Measurements from ENCODE around the gene BSG. TPM values are rescaled to one million over a fixed set of nuclear protein-coding genes. Genes with fewer than 3 reads are reported as not detected.
"Not testable (repeated sequence)": the region's sequence is repeated elsewhere in the genome, so short reads cannot be mapped to it uniquely, and the experiment has no call there.

The BSG gene
- total RNA-seq, 2 donors from 2014 or later: 236 to 274 TPM

DNA sequence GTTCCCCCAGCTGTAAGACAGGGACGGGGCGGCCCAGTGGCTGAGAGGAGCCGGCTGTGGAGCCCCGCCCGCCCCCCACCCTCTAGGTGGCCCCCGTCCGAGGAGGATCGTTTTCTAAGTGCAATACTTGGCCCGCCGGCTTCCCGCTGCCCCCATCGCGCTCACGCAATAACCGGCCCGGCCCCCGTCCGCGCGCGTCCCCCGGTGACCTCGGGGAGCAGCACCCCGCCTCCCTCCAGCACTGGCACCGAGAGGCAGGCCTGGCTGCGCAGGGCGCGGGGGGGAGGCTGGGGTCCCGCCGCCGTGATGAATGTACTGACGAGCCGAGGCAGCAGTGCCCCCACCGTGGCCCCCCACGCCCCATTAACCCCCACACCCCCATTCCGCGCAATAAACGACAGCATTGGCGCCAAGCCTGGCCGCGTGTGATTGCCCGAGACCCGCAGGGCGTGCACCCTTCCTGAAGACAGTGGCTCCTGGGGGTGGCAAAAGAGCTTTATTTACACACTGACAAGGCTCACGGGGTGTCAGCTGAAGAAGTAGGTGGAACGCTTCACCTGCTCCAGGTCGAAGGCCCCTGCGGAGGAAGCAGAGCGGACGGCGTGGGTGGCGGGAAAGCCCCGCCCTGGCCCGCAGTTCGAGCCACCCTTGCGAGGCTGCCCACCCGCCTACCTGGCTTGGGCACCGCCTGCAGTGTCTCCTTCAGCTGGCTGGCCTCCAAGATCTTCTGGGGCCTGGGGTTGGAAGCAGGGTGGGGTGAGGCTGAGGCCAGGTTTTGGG is 44.5 kb downstream of the BSG start:
- H3K27ac Mint-ChIP-seq: no peak overlapping the region
- ATAC-seq: no peak
- no peaks in the 10 kb centered on the region for H3K9me3 Mint-ChIP-seq
- DNase-seq (ENCODE audit: low spot score): no peak
- peaks cover 0 to 6% of the 10 kb centered on the region in 2 donors for H3K27me3 Mint-ChIP-seq
- H3K4me1 Mint-ChIP-seq (ENCODE audit: low read depth in 2 of 2): peaks cover 0 to 7% of the 10 kb centered on the region in 2 donors
- no peaks in the 10 kb centered on the region for H3K36me3 Mint-ChIP-seq
- no peak overlapping the region for H3K4me3 Mint-ChIP-seq

DNA sequence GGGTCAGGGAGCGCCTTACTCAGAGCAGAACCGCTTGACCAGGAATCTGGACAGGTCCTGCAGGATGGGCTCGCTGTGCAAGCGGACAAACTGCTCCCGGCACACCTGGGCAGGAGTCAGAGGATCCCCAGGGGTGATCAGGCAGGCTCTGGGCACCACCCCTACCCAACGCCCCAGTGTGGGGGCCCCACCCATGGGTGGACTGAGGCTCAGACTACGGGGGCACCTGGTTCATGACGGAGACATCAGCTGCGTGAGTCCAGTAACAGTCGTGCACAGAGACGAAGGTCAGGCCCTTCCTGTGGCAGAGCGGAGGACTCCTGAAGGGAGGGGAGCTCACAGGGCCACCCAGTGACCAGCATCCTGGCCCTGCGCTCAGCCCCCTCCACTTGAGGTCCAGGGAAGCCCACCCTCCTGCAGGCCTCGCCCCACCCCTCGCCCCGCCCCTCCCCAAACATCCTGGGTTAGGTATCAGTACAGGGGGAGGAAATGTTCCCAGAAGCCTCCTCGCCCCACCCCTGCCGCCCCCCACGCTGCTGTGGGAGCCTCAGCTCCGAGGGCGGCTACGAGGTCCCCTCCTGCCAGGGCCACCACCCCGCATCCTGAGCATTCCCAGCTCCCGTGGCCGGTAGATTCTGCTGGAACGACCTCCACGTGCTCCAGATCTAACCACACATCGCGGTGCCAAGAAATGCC is 45.3 kb downstream of the BSG start:
- Mint-ChIP-seq H3K27me3 (peaks cover 0 to 6% of the 10 kb centered on the region in 2 donors), H3K4me3 (no peak overlapping the region), H3K27ac (no peak overlapping the region), H3K9me3 (no peaks in the 10 kb centered on the region), H3K4me1 (ENCODE audit: low read depth in 2 of 2) (peaks cover 0 to 7% of the 10 kb centered on the region in 2 donors), H3K36me3 (no peaks in the 10 kb centered on the region)
- DNase-seq (ENCODE audit: low spot score): no peak
- no peak for ATAC-seq

DNA sequence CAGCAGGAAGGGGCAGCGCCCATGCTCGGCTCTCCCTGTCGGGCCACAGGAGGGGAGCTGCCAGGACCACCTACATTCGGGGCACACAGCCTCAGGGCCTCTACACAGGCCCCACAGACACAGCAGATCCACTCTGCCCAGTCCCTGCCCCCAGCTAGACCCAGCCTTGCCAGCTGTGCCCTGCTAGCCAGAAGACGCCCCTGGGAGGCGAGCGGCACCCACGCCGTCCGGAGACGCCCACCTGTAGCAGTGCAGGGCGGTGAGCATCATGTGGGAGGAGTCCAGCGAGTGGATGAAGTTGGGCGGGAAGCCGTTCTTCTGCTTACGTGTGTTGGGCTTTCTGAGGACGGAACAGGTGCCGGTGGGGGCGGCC is 45.8 kb downstream of the BSG start:
- H3K9me3 Mint-ChIP-seq: no peaks in the 10 kb centered on the region
- DNase-seq (ENCODE audit: low spot score) (no peak), ATAC-seq (no peak)
- peaks cover 0 to 6% of the 10 kb centered on the region in 2 donors for H3K27me3 Mint-ChIP-seq
- H3K4me1 Mint-ChIP-seq (ENCODE audit: low read depth in 2 of 2): peaks cover 0 to 2% of the 10 kb centered on the region in 2 donors
- no peak overlapping the region for H3K4me3 Mint-ChIP-seq
- H3K27ac Mint-ChIP-seq: no peak overlapping the region
- H3K36me3 Mint-ChIP-seq: no peaks in the 10 kb centered on the region

DNA sequence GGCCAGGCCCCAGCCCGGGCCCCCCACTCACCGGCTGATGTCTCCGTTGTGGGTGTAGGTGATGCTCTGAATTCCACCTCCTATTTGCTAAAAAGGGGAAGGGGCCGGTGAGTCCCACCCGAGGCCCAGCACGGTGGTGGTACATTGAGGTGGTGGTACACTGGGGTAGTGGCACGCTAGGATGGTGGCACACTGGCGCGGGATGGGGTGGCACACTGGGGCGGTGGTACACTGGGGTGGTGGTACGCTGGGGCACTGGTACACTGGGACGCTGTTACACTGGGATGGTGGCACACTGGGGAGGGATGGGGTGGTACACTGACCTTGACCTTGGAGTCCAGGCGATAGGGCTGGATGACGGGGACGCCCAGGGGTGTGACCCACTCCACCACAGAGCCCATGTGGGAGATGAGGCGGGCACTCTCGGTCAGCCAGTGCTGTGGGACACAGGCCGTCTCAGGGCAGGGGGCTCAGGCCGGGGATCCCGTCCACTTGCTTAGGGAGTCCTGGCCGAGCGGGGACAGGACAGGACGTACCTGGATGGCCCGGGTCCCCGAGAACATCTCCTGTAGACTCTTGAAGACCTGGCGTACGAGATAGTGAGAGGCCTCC is 46.4 kb downstream of the BSG start:
- H3K36me3 Mint-ChIP-seq: no peaks in the 10 kb centered on the region
- H3K27me3 Mint-ChIP-seq: peaks cover 0 to 6% of the 10 kb centered on the region in 2 donors
- ATAC-seq (no peak), DNase-seq (ENCODE audit: low spot score) (no peak)
- H3K9me3 Mint-ChIP-seq: no peaks in the 10 kb centered on the region
- peaks cover 0 to 2% of the 10 kb centered on the region in 2 donors for H3K4me1 Mint-ChIP-seq (ENCODE audit: low read depth in 2 of 2)
- H3K4me3 Mint-ChIP-seq: no peak overlapping the region
- no peak overlapping the region for H3K27ac Mint-ChIP-seq

DNA sequence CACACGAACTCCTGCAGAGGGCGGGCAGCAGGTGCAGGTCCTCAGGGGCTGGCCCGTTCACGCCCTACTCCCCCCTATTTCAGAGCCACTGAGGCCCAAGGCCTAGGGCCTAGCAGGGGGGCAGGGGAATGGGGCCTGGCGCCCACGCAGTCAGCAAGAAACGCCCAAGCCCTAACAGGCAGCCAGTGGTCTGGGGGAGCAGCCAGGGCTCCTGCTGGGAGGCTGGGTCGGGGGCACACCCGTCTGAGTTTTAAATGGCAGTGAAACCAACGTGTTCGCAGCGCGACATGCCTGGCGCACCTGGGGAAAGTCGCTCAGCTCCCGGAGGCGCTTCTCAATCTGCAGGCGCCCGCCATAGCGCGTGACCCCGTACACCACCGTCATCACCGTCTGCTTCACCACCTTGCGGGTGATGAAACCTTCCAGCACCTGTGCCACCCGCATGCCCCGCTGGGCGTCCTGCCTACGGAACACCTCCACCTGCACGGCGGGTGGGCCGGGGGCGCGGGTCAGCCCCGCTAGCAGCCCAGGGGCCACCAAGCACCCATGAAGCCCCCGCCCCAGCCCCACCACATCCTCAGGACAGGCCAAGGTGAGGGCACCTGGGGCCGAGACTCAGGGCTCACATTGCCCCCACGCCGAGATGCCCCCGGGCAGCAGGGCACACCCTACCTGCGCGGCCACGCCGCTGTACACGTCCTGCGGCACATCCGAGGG is 47.0 kb downstream of the BSG start:
- peaks cover 0 to 2% of the 10 kb centered on the region in 2 donors for H3K4me1 Mint-ChIP-seq (ENCODE audit: low read depth in 2 of 2)
- no peak for ATAC-seq
- no peak for DNase-seq (ENCODE audit: low spot score)
- H3K36me3 Mint-ChIP-seq: no peaks in the 10 kb centered on the region
- no peak overlapping the region for H3K4me3 Mint-ChIP-seq
- peaks cover 0 to 4% of the 10 kb centered on the region in 2 donors for H3K27me3 Mint-ChIP-seq
- no peaks in the 10 kb centered on the region for H3K9me3 Mint-ChIP-seq
- H3K27ac Mint-ChIP-seq: no peak overlapping the region

DNA sequence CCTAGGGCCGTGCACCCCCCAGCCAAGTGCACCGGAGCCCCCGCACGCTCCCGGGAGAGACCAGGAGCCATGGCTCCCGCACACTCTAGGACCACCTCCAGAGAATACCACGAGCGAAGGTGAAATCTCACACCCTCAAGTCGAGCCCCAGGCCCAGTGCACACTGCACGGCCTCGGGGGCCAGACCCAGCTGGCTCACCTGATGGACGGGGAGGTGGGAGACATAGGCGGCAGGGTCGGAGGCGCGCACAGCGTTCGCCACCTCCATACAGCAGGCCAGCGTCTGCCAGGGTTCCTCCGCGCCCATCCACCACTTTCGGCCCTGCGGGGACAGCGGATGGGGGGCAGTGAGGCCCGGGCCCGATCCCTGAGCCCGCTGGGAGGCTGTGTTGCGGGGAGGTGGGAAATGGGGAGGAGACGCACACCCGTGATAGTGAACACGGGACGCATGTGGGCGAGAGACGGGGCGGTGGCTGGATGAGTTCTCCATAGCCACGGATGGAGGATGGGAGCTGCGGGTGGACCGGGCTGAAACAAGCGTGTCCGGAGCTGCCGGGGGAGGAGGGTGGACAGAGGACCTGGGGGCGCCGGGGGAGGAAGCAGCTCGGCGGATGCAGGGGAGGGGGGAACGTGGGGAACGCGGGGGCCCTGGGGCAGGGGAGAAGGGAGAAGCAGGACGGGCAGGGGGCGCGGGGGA is 47.9 kb downstream of the BSG start:
- DNase-seq (ENCODE audit: low spot score): no peak
- no peak for ATAC-seq
- H3K4me3 Mint-ChIP-seq: no peak overlapping the region
- H3K9me3 Mint-ChIP-seq: no peaks in the 10 kb centered on the region
- H3K27me3 Mint-ChIP-seq: no peaks in the 10 kb centered on the region
- peaks cover 0 to 2% of the 10 kb centered on the region in 2 donors for H3K4me1 Mint-ChIP-seq (ENCODE audit: low read depth in 2 of 2)
- H3K27ac Mint-ChIP-seq: no peak overlapping the region
- H3K36me3 Mint-ChIP-seq: no peaks in the 10 kb centered on the region

DNA sequence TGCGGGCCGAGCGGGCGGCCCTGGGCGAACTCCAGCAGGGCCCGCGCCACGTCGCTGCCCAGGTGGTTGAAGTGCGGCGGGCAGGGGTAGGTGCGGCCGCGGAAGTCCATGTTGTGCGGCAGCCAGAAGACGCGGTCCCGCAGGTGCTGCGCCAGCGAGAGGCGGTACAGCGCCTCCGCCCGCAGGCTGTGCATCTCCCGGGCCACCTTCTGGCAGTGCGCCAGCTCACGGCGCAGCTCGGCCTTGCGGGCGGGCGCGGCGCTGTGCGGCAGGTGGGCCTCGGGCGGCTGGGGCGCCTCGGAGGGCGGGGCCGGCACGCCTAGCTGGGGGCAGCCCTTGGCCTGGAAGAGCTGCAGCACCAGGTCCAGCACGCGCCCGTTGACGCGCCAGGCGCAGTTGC is 48.8 kb downstream of the BSG start:
- H3K27me3 Mint-ChIP-seq; H3K36me3 Mint-ChIP-seq; H3K4me1 Mint-ChIP-seq (ENCODE audit: low read depth in 2 of 2); ATAC-seq; H3K9me3 Mint-ChIP-seq; DNase-seq (ENCODE audit: low spot score); H3K4me3 Mint-ChIP-seq; H3K27ac Mint-ChIP-seq: not testable (repeated sequence)

DNA sequence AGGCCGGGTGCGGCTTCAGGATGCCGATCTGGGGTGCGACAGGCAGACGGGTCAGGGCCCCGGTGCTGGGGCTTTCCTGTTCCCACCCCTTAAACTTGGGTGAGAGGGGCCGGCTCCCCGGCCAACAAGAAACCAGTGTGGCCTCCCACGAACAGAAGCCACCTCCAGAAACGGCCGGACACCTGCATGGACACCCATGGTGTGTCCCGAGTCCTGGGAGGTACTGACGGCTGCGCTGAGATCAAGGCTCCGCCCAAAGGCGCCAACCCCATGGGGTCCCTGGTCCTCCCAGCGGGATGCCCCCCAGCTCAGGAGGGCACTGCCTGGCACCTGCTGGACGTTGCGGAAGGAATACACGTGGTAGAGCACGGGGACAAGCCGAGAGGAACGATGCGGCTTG is 49.4 kb downstream of the BSG start:
- H3K36me3 Mint-ChIP-seq: no peaks in the 10 kb centered on the region
- H3K27ac Mint-ChIP-seq: no peak overlapping the region
- DNase-seq (ENCODE audit: low spot score) (no peak), ATAC-seq (no peak)
- H3K4me1 Mint-ChIP-seq (ENCODE audit: low read depth in 2 of 2): peaks cover 0 to 3% of the 10 kb centered on the region in 2 donors
- no peaks in the 10 kb centered on the region for H3K27me3 Mint-ChIP-seq
- H3K4me3 Mint-ChIP-seq: no peak overlapping the region
- no peaks in the 10 kb centered on the region for H3K9me3 Mint-ChIP-seq

DNA sequence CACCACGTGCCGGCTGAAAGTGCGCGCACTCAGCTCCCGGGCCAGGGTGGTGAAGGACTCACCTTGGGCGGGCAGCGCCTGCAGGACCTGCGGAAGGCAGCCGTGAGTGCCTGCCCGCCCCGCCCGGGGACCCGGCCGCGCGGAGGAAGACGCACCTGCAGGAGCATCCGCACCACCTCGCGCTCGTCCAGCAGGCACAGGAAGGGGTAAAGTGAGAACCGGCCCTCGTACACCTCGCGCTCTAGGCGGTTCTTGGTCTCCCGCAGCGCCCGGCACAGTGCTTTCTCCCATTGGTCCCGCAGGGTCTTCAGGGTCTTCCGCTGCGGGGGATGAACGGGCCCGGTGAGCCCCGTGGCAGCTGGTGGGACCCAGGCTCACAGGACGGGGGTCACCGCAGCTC is 50.3 kb downstream of the BSG start:
- ATAC-seq (peak in 1 of 2 donors; percentile 8), DNase-seq (ENCODE audit: low spot score) (no peak)
- Mint-ChIP-seq H3K27me3 (no peaks in the 10 kb centered on the region), H3K4me1 (ENCODE audit: low read depth in 2 of 2) (peaks cover 0 to 5% of the 10 kb centered on the region in 2 donors), H3K9me3 (no peaks in the 10 kb centered on the region), H3K36me3 (no peaks in the 10 kb centered on the region), H3K27ac (no peak overlapping the region), H3K4me3 (no peak overlapping the region)

DNA sequence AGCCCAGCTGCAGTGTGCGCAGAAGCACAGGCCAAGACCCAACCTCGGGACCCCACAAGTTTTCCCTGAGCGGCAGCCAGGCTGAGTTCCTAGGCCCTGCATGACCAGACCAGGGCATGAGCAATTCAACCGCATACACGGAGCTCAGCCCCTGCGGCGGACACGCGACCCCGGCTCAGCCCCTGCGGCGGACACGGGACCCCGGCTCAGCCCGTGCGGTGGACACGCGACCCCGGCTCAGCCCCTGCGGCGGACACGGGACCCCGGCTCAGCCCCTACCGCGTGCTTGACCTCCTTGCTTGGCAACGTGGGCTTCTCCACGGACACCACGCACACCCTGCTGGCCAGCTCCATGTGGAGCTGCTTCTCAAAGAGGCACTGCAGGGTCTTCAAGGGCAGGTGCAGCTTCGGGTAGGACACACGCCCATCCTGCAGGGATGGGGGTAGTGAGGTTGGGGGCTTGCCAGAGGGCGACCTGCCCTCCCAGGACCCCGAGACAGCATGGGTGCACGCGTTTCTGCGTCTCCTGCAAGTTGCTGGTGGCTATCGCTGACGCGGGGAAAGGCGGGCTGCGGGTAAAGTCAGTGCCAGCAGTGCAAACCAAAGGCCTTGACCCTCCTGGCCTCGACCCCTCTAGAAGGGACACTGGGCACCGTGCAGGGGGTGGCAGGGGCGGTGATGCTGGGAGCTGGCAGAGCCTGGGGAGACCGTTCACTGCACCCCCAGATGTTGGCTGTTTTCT is 51.0 kb downstream of the BSG start:
- Mint-ChIP-seq H3K27ac (no peak overlapping the region), H3K27me3 (no peaks in the 10 kb centered on the region), H3K36me3 (no peaks in the 10 kb centered on the region), H3K4me1 (ENCODE audit: low read depth in 2 of 2) (peaks cover 0 to 5% of the 10 kb centered on the region in 2 donors), H3K4me3 (no peak overlapping the region), H3K9me3 (no peaks in the 10 kb centered on the region)
- ATAC-seq: no peak
- DNase-seq (ENCODE audit: low spot score): no peak

DNA sequence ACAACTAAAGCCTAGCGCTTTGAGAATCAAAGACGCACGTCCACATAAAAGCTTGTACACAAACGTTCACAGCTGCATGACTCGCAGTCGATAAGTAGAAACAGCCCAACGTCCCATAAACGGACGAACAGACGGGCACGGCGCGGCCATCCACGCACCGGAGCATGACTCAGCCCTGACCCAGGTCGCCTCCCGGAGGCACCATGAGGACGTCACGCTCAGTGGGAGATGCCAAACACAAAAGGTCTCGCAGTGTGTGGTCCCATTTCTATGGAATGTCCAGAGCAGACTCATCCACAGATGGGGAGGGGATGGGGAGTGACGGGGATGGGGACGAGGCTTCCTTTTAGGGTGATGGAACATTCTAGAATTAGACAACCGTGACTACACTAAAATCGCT is 51.6 kb downstream of the BSG start:
- no peak for ATAC-seq
- Mint-ChIP-seq H3K4me1 (ENCODE audit: low read depth in 2 of 2) (peaks cover 0 to 5% of the 10 kb centered on the region in 2 donors), H3K9me3 (no peaks in the 10 kb centered on the region), H3K27ac (no peak overlapping the region), H3K4me3 (no peak overlapping the region), H3K27me3 (no peaks in the 10 kb centered on the region), H3K36me3 (no peaks in the 10 kb centered on the region)
- no peak for DNase-seq (ENCODE audit: low spot score)

DNA sequence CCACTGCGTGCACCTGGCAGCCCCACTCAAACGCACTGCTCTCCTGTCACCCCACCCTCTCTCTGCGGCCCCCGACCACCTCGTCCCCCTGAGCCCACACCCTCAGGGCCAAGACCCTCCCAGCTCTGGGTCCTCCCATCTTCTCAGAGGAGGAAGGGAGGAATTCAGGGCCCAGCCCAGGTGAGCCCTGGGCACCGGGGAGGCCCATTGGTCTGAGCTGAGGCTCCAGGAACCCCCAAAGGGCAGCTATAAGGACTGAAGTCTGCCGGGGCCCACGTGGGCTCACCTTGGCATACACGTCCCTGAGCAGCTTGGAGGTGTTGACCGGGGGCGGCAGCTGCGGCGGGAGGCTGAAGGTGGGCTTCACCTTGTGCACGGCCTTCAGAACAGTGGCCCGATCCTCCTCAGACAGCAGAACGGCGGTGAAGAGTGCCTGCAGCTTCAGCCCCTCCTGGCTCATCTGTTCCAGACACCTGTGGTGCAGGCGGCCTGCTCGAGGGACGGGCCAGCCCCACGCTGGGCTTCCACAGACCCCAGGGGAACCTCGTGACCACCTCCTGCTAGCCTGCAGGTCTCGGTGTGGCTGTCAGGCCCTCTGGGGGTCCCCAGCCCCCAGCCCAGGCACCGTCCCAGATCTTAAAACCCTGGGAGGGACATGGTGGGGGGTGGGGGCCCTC is 52.2 kb downstream of the BSG start:
- DNase-seq (ENCODE audit: low spot score): no peak
- no peak overlapping the region for H3K4me3 Mint-ChIP-seq
- H3K27me3 Mint-ChIP-seq: no peaks in the 10 kb centered on the region

More for the DNA sequence above, 52.2 kb downstream of the BSG start:
- H3K27ac Mint-ChIP-seq: no peak overlapping the region
- H3K4me1 Mint-ChIP-seq (ENCODE audit: low read depth in 2 of 2): peaks cover 0 to 5% of the 10 kb centered on the region in 2 donors
- no peak for ATAC-seq
- H3K36me3 Mint-ChIP-seq: no peaks in the 10 kb centered on the region
- H3K9me3 Mint-ChIP-seq: no peaks in the 10 kb centered on the region

Measured in natural killer cell treated with Interleukin-12 subunit alpha and Interleukin-12 subunit beta and Interleukin-15 and Interleukin-18, amount 100 ng/mL, for 72 hours (primary cell).